Spleen (tissue), 11 donors: ENCODE measurements around the gene EFCC1. TPM values are rescaled to one million over a fixed set of nuclear protein-coding genes. Genes with fewer than 3 reads are reported as not detected.

ENCODE experiments used
- DNase-seq: peaks from one replicate; pipeline ENCODE4 v3.0.0-alpha.2; 2020
- H3K27ac ChIP-seq, 8 donors: fragments of 200-600 bp; sonication (generic) in 7 of 8; 1 replicate in 4 of 8; 2 replicates in 4 of 8; pipeline versions ENCODE4 v1.5.0 to v1.8.0; 2016 to 2021; ENCODE audit warnings: inconsistent platforms in 4 of 8, mild to moderate bottlenecking in 4 of 8, moderate library complexity in 1 of 8
- H3K27me3 ChIP-seq, 7 donors: fragments of 200-600 bp; sonication (generic) in 6 of 7; replicated peaks in 1 of 7; 1 replicate in 4 of 7; 2 replicates in 3 of 7; pipeline versions ENCODE4 v1.5.0 to v1.8.0; 2016 to 2021; ENCODE audit warnings: inconsistent platforms in 3 of 7, mild to moderate bottlenecking in 1 of 7
- H3K36me3 ChIP-seq, 6 donors: fragments of 200-600 bp; sonication (generic) in 5 of 6; 1 replicate in 4 of 6; 2 replicates in 2 of 6; pipeline versions ENCODE4 v1.5.0 to v1.8.0; 2016 to 2021; ENCODE audit warnings: inconsistent platforms in 2 of 6
- H3K4me1 ChIP-seq, 6 donors: fragments of 200-600 bp; sonication (generic) in 5 of 6; 1 replicate in 3 of 6; 2 replicates in 3 of 6; pipeline versions ENCODE4 v1.5.0 to v1.8.0; 2016 to 2021; ENCODE audit warnings: inconsistent platforms in 3 of 6
- H3K4me3 ChIP-seq, 8 donors: fragments of 200-600 bp; sonication (generic) in 7 of 8; 1 replicate in 4 of 8; 2 replicates in 4 of 8; pipeline versions ENCODE4 v1.5.0 to v1.8.0; 2016 to 2021; ENCODE audit warnings: inconsistent platforms in 4 of 8, mild to moderate bottlenecking in 4 of 8, moderate library complexity in 2 of 8
- H3K9me3 ChIP-seq, 8 donors: fragments of 200-600 bp; sonication (generic) in 7 of 8; 1 replicate in 4 of 8; 2 replicates in 4 of 8; pipeline versions ENCODE4 v1.5.0 to v1.8.0; 2016 to 2021; ENCODE audit warnings: inconsistent platforms in 4 of 8
- POLR2A ChIP-seq, 3 donors: fragments of 450-650 bp; IDR thresholded peaks; one replicate each; pipeline ENCODE4 v1.5.1; 2017; ENCODE audit warnings: antibody characterized with exemption in 3 of 3, mild to moderate bottlenecking in 1 of 3
- POLR2AphosphoS5 ChIP-seq, 3 donors: sonication (generic); formaldehyde crosslinking; IDR thresholded peaks; one replicate each; pipeline ENCODE4 v1.5.1; 2017; ENCODE audit warnings: antibody characterized with exemption in 3 of 3
- WGBS, 5 donors: extraction: QIAGEN DNeasy Blood & Tissue Kit in 3 of 5; methylation state at CpG; one replicate each; pipeline versions ENCODE4 v1.1.5 to v1.1.7; 2013 to 2018; 5-methylcytosine and 5-hydroxymethylcytosine counted together
- intact Hi-C: fragments of 100-400 bp; cut with DNase I; formaldehyde crosslinking; loops from one replicate; pipeline ENCODE4 v1.15.0; 2023; ENCODE audit warnings: low total_unique reads
- polyA plus RNA-seq, 3 donors: library from polyadenylated mRNA; stranded (reverse); fragments of 200-250 nt; gene quantifications; one replicate each; pipeline ENCODE4 v1.2.1, GENCODE V29; 2013
- total RNA-seq, 7 donors: library from RNA; depleted of rRNA in 3 of 7; stranded (reverse); fragments of >200 nt in 3 of 7; fragmentation: NEBNext Ultra II Directional in 4 of 7; extraction: Animal tissue kit (Norgen Biotek cat#: 25700) in 4 of 7; gene quantifications; one replicate each; pipeline versions ENCODE4 v1.1.0 to v1.2.1, GENCODE V29; 2016 to 2021
- TF ChIP-seq, protein P1 (sequence below), 11 experiments: fragments of 200-600 bp in 7 of 11; fragments of 450-650 bp in 4 of 11; sonication (generic) in 4 of 11; IDR thresholded peaks in 8 of 11; conservative IDR thresholded peaks in 3 of 11; 1 replicate in 7 of 11; 2 replicates in 4 of 11; pipeline versions ENCODE4 v1.4.0 to v1.8.0; 2016 to 2021; ENCODE audit warnings: antibody characterized with exemption in 11 of 11, inconsistent platforms in 4 of 11, mild to moderate bottlenecking in 1 of 11
- donor health status: healthy with polysubstance abuse.
- donor health status: DM: no; HTN: no; CAD: no; lungs with moderate emphysema.
- donor health status: DM: no; HTN: no; CAD: no.
- donor health status: Bipolar disorder and iron deficiency.
- donor health status: healthy.
- donor health status: DM: no; HTN: no; CAD: no.
- donor health status: DM: yes; HTN: yes; CAD: no.

EFCC1 gene
- total and polyA plus RNA-seq, 10 donors: 2.0 to 11.2 (median 8.1) TPM

DNA sequence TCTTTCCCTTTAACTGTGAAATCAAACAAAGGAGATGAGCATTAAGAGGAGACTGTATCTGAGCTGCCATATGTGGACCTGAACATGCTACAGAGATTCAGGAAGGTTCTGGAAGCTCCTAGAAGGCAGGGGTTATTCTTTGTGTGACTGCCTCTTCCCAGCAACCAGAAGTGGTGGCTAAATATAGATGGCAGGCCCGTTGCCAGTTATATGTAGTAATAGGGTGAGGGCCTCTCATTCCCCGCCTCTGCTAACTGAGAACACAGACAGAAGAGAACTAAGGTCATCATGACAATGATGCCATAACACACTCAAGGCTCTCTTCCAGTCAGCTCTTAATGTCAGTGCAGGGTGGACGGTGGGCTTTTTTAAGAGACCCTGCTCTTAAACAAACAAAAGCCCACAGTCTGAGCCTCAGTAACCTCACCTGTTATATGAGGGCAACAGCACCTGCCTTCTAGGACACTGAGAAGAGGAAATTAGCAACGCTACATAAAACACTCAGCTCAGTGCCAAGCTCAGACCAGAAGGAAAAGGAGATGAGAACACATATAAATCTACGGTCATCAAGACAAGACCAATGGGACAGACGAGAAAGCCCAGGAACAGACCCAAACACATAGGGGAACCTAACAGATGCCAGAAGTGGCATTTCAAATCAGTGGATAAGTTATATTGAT is 29.5 kb upstream of the EFCC1 start:
- H3K36me3 ChIP-seq: no peaks in the 10 kb centered on the region
- H3K27me3 ChIP-seq: no peaks in the 10 kb centered on the region
- intact Hi-C loops: loop anchor here (5.0 kb wide), 1 partner anchor 276 kb away; the partner anchor contains the start of gene COPG1
- H3K4me1 ChIP-seq: peaks cover 7 to 34% (median 17%) of the 10 kb centered on the region in 6 donors
- H3K4me3 ChIP-seq: no peak overlapping the region
- DNase-seq: no peak
- no peaks in the 10 kb centered on the region for H3K9me3 ChIP-seq
- peak in 1 of 3 donors; percentile 15 for TF ChIP-seq POLR2AphosphoS5 (IDR thresholded peaks at IDR 0.05)
- TF ChIP-seq, protein P1, sequence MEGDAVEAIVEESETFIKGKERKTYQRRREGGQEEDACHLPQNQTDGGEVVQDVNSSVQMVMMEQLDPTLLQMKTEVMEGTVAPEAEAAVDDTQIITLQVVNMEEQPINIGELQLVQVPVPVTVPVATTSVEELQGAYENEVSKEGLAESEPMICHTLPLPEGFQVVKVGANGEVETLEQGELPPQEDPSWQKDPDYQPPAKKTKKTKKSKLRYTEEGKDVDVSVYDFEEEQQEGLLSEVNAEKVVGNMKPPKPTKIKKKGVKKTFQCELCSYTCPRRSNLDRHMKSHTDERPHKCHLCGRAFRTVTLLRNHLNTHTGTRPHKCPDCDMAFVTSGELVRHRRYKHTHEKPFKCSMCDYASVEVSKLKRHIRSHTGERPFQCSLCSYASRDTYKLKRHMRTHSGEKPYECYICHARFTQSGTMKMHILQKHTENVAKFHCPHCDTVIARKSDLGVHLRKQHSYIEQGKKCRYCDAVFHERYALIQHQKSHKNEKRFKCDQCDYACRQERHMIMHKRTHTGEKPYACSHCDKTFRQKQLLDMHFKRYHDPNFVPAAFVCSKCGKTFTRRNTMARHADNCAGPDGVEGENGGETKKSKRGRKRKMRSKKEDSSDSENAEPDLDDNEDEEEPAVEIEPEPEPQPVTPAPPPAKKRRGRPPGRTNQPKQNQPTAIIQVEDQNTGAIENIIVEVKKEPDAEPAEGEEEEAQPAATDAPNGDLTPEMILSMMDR (IDR thresholded peaks at IDR 0.05 in 8 of 11, conservative IDR thresholded peaks at IDR 0.05 in 3 of 11): no peak
- no peak for TF ChIP-seq POLR2A (IDR thresholded peaks at IDR 0.05)
- 60 to 68% (median 64%) methylated on average over 6 of the region's 6 CpGs for WGBS, 5 donors
- peak overlapping the region in 2 of 8 donors; percentile 32 to 38 for H3K27ac ChIP-seq

DNA sequence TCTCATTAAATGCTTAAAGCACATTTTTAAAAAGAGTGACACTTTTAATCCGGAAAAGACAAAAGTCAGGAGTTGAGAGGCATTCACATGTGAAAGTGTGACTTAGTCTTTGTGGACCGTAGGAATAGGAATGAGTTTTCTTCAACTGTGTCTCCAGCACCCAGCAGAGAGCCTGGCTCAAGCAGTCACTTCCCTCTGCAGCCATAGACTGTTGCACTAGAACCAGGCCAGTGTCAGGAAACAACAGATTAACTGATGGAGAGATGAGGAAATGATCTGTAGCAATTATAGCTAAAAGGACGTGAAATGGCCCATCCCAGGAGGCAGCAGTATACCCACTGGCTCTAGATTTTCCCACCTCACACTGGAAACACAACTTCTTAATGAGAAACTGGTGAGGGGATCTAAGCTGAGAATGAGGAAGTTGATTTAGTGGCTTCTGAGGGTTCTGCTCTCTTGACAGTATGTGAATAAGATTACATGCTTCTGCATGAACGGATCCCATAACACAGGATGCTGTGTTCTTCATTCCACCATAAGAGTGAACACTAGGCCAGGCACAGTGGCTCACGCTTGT is 27.0 kb upstream of the EFCC1 start:
- peak overlapping the region in 1 of 8 donors; percentile 34 for H3K4me3 ChIP-seq
- peaks cover 0 to 8% (median 0%) of the 10 kb centered on the region in 7 donors for H3K27me3 ChIP-seq
- TF ChIP-seq POLR2AphosphoS5 (IDR thresholded peaks at IDR 0.05): no peak
- TF ChIP-seq, protein P1 (IDR thresholded peaks at IDR 0.05 in 8 of 11, conservative IDR thresholded peaks at IDR 0.05 in 3 of 11): no peak
- no peak for TF ChIP-seq POLR2A (IDR thresholded peaks at IDR 0.05)
- peak overlapping the region in 3 of 8 donors; percentile 41 to 52 (median 46) for H3K27ac ChIP-seq
- intact Hi-C loops: loop anchor here (5.0 kb wide), 1 partner anchor 273 kb away; the partner anchor contains the start of gene COPG1
- no peak for DNase-seq
- no peaks in the 10 kb centered on the region for H3K36me3 ChIP-seq
- peaks cover 7 to 34% (median 17%) of the 10 kb centered on the region in 6 donors for H3K4me1 ChIP-seq
- H3K9me3 ChIP-seq: no peaks in the 10 kb centered on the region
- 37 to 43% (median 42%) methylated on average over 5 of the region's 5 CpGs for WGBS, 5 donors

DNA sequence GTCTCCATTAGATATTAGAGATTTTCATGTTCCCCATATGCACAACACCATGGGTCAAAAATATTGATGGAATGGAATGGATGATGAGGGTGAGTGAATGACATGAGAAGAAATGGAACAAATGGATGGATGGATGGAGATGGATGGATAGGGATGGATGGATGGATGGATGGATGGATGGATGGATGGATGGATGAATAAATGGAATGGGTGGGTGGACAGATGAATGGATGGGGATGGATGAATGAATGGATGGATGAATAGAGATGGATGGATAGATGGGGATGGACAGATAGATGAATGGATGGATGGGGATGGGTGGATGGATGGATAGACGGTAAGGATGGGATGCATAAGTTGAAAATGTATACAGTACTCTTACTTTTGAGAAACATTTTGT is 25.8 kb upstream of the EFCC1 start:
- no peaks in the 10 kb centered on the region for H3K36me3 ChIP-seq
- intact Hi-C loops: no loop called here
- DNase-seq: no peak
- no peak for TF ChIP-seq POLR2A (IDR thresholded peaks at IDR 0.05)
- TF ChIP-seq, protein P1 (IDR thresholded peaks at IDR 0.05 in 8 of 11, conservative IDR thresholded peaks at IDR 0.05 in 3 of 11): no peak
- no peak for TF ChIP-seq POLR2AphosphoS5 (IDR thresholded peaks at IDR 0.05)
- no peak overlapping the region for H3K4me3 ChIP-seq
- H3K27ac ChIP-seq: no peak overlapping the region
- peaks cover 0 to 8% (median 0%) of the 10 kb centered on the region in 7 donors for H3K27me3 ChIP-seq
- H3K9me3 ChIP-seq: no peaks in the 10 kb centered on the region
- peaks cover 5 to 30% (median 13%) of the 10 kb centered on the region in 6 donors for H3K4me1 ChIP-seq
- WGBS, 5 donors: 91 to 96% (median 94%) methylated on average over 1 of the region's 1 CpG
